Smooth muscle cell (in vitro differentiated cells): ENCODE measurements around the gene CELF2. TPM values are rescaled to one million over a fixed set of nuclear protein-coding genes. Genes with fewer than 3 reads are reported as not detected.

Experiments
- DNase-seq: peaks from one replicate; lab custom pipeline; 2025; ENCODE audit not compliant: unreplicated experiment; lab: John Stamatoyannopoulos, UW
- H2AFZ ChIP-seq: fragments of 200-600 bp; sonication (generic); 2 replicates; pipeline ENCODE4 v1.6.0; 2016; ENCODE audit warnings: antibody characterized with exemption, low read depth, mild to moderate bottlenecking
- H3F3A ChIP-seq: fragments of 200-600 bp; sonication (generic); 2 replicates; pipeline ENCODE4 v1.6.0; 2017; ENCODE audit warnings: antibody characterized with exemption, low read depth
- H3K27ac ChIP-seq: fragments of 200-600 bp; sonication (generic); 2 replicates; pipeline ENCODE4 v1.5.1; 2016; ENCODE audit warnings: low read depth, mild to moderate bottlenecking
- H3K27me3 ChIP-seq: fragments of 200-600 bp; sonication (generic); 2 replicates; pipeline ENCODE4 v1.6.1; 2016; ENCODE audit warnings: low read depth, mild to moderate bottlenecking
- H3K36me3 ChIP-seq: fragments of 200-600 bp; sonication (generic); 2 replicates; pipeline ENCODE4 v1.5.1; 2016; ENCODE audit warnings: low read depth
- H3K4me1 ChIP-seq: fragments of 200-600 bp; sonication (generic); 2 replicates; pipeline ENCODE4 v1.5.1; 2016; ENCODE audit warnings: low read depth
- H3K4me2 ChIP-seq: fragments of 200-600 bp; sonication (generic); 2 replicates; pipeline ENCODE4 v1.6.0; 2016; ENCODE audit warnings: mild to moderate bottlenecking
- H3K4me3 ChIP-seq: fragments of 200-600 bp; sonication (generic); 2 replicates; pipeline ENCODE4 v1.5.1; 2016; ENCODE audit warnings: mild to moderate bottlenecking
- H3K79me2 ChIP-seq: fragments of 200-600 bp; sonication (generic); 2 replicates; pipeline ENCODE4 v1.6.0; 2016; ENCODE audit warnings: low read depth, mild to moderate bottlenecking
- H3K9ac ChIP-seq: fragments of 200-600 bp; sonication (generic); 2 replicates; pipeline ENCODE4 v1.6.0; 2016; ENCODE audit warnings: low read depth
- H3K9me3 ChIP-seq: fragments of 200-600 bp; sonication (generic); replicated peaks from 2 replicates; pipeline ENCODE4 v1.5.1; 2016; ENCODE audit warnings: low read depth
- H4K20me1 ChIP-seq: fragments of 200-600 bp; sonication (generic); 2 replicates; pipeline ENCODE4 v1.6.0; 2016; ENCODE audit warnings: low read depth
- CTCF ChIP-seq: fragments of 200-600 bp; sonication (generic); IDR thresholded peaks from 2 replicates; pipeline ENCODE4 v1.5.1; 2017; ENCODE audit warnings: borderline replicate concordance, mild to moderate bottlenecking, antibody characterized with exemption; ENCODE audit not compliant: insufficient read depth, poor library complexity, severe bottlenecking
- WGBS: methylation state at CpG from one replicate; pipeline ENCODE4 v1.1.7; 2016; ENCODE audit warnings: low lambda C conversion rate; 5-methylcytosine and 5-hydroxymethylcytosine counted together
- polyA plus RNA-seq: library from polyadenylated mRNA; unstranded; fragments of >200 nt; fragmentation: Nextera tagmentation; extraction: Ambion mirVana; gene quantifications from 2 replicates; pipeline ENCODE4 v1.2.1, GENCODE V29; 2016
- total RNA-seq: library from RNA; depleted of rRNA; stranded (reverse); fragments of >200 nt; gene quantifications from 2 replicates; pipeline ENCODE4 v1.2.3, GENCODE V29; 2014

Gene CELF2
- total and polyA plus RNA-seq, 2 experiments from 2014 or later: 3.0 to 4.7 TPM

GRCh38 chr10:11168423-11169090 is 150.9 kb downstream of the CELF2 start:
- 87% methylated on average over 6 of the region's 6 CpGs for WGBS
- H3K4me2 ChIP-seq: no peak overlapping the region
- H2AFZ ChIP-seq: no peak overlapping the region
- DNase-seq: no peak
- H3K27ac ChIP-seq: no peak overlapping the region
- H3K9me3 ChIP-seq: no peaks in the 10 kb centered on the region
- TF ChIP-seq CTCF: no peak
- no peaks in the 10 kb centered on the region for H3F3A ChIP-seq
- no peaks in the 10 kb centered on the region for H3K79me2 ChIP-seq
- H4K20me1 ChIP-seq: no peaks in the 10 kb centered on the region
- H3K9ac ChIP-seq: no peak overlapping the region
- no peaks in the 10 kb centered on the region for H3K36me3 ChIP-seq
- no peak overlapping the region for H3K4me3 ChIP-seq
- H3K4me1 ChIP-seq: peaks cover 16% of the 10 kb centered on the region
- H3K27me3 ChIP-seq: peaks cover 50% of the 10 kb centered on the region

GRCh38 chr10:11169976-11170375 is 152.3 kb downstream of the CELF2 start:
- Histone ChIP-seq H3K79me2 (no peaks in the 10 kb centered on the region), H3K9ac (no peak overlapping the region), H3K4me2 (no peak overlapping the region), H4K20me1 (no peaks in the 10 kb centered on the region), H3K27ac (no peak overlapping the region), H3K27me3 (peaks cover 36% of the 10 kb centered on the region), H3K4me1 (peaks cover 11% of the 10 kb centered on the region), H3K9me3 (no peaks in the 10 kb centered on the region), H3K36me3 (no peaks in the 10 kb centered on the region), H3K4me3 (no peak overlapping the region), H2AFZ (no peak overlapping the region), H3F3A (no peaks in the 10 kb centered on the region)
- 100% methylated on average over 2 of the region's 2 CpGs for WGBS
- TF ChIP-seq CTCF: no peak
- no peak for DNase-seq

GRCh38 chr10:11170574-11170973 is 152.9 kb downstream of the CELF2 start:
- Histone ChIP-seq H2AFZ (no peak overlapping the region), H3K9ac (no peak overlapping the region)
- 94% methylated on average over 8 of the region's 8 CpGs for WGBS

More at GRCh38 chr10:11170574-11170973, 152.9 kb downstream of the CELF2 start:
- Histone ChIP-seq H3K79me2 (no peaks in the 10 kb centered on the region), H3K9me3 (no peaks in the 10 kb centered on the region), H3K36me3 (no peaks in the 10 kb centered on the region), H3F3A (no peaks in the 10 kb centered on the region), H4K20me1 (no peaks in the 10 kb centered on the region), H3K27me3 (peaks cover 30% of the 10 kb centered on the region), H3K4me2 (no peak overlapping the region), H3K4me3 (no peak overlapping the region), H3K4me1 (peaks cover 8% of the 10 kb centered on the region), H3K27ac (no peak overlapping the region)
- no peak for TF ChIP-seq CTCF
- DNase-seq: no peak
